H1 (cell line): ENCODE data around the gene SNAP29. TPM values are rescaled to one million over a fixed set of nuclear protein-coding genes. Genes with fewer than 3 reads are reported as not detected.

Experiments used
- CTCF ChIA-PET: fragments of 300-600 bp; sonication (Branson Sonifier 250); formaldehyde crosslinking; loops from one replicate; lab custom pipeline; 2021; ENCODE audit not compliant: partially characterized antibody; lab: Charles Lee
- POLR2A ChIA-PET: fragments of 300-600 bp; sonication (Branson Sonifier 250); formaldehyde crosslinking; loops from one replicate; lab custom pipeline; 2021; ENCODE audit warnings: inconsistent platforms; ENCODE audit not compliant: partially characterized antibody; lab: Charles Lee
- DNase-seq, 2 experiments: peaks; one replicate each; pipeline versions ENCODE4 v3.0.0 to v3.0.0-alpha.2; 2010 to 2022; ENCODE audit warnings: low spot score in 2 of 2, low read depth in 1 of 2, mixed read lengths in 1 of 2
- FAIRE-seq: peaks from 2 replicates; lab custom pipeline; 2011; peaks lifted over from hg19 to GRCh38; lab: Jason Lieb, UNC
- H2AFZ ChIP-seq: 2 replicates; pipeline ENCODE4 v1.8.1; 2012; ENCODE audit warnings: low read length, inconsistent platforms
- H2AK5ac ChIP-seq: 2 replicates; pipeline ENCODE4 v1.6.1; 2013; ENCODE audit warnings: low read depth, low read length
- H2BK120ac ChIP-seq: replicated peaks from 2 replicates; pipeline ENCODE3; 2013; ENCODE audit warnings: low read depth, low read length, inconsistent platforms
- H2BK12ac ChIP-seq: 2 replicates; pipeline ENCODE4 v1.6.1; 2013; ENCODE audit warnings: low read depth, low read length
- H2BK15ac ChIP-seq: 2 replicates; pipeline ENCODE4 v1.6.1; 2013; ENCODE audit warnings: low read length
- H2BK20ac ChIP-seq: 2 replicates; pipeline ENCODE4 v1.6.1; 2013; ENCODE audit warnings: low read length
- H2BK5ac ChIP-seq: 2 replicates; pipeline ENCODE4 v1.6.1; 2013; ENCODE audit warnings: low read depth, low read length
- H3K14ac ChIP-seq: 2 replicates; pipeline ENCODE4 v1.6.1; 2013; ENCODE audit warnings: inconsistent platforms; ENCODE audit not compliant: insufficient read length
- H3K18ac ChIP-seq: 2 replicates; pipeline ENCODE4 v1.6.1; 2013; ENCODE audit warnings: low read length; ENCODE audit errors: extremely low read depth
- H3K23ac ChIP-seq: 2 replicates; pipeline ENCODE4 v1.6.1; 2013; ENCODE audit warnings: inconsistent platforms; ENCODE audit not compliant: insufficient read length
- H3K23me2 ChIP-seq: 2 replicates; pipeline ENCODE4 v1.6.1; 2013; ENCODE audit warnings: low read depth, low read length
- H3K27ac ChIP-seq: 2 replicates; pipeline ENCODE4 v1.6.1; 2011; ENCODE audit warnings: low read depth, low read length, inconsistent platforms
- H3K27me3 ChIP-seq, 4 experiments: replicated peaks in 1 of 4; 1 replicate in 1 of 4; 2 replicates in 3 of 4; pipeline versions ENCODE4 v1.6.1 to v1.8.1; 2011 to 2013; ENCODE audit warnings: low read length in 3 of 4, mild to moderate bottlenecking in 3 of 4, inconsistent platforms in 2 of 4, mixed read lengths in 2 of 4, moderate library complexity in 1 of 4; ENCODE audit not compliant: control insufficient read depth in 3 of 4, insufficient read depth in 3 of 4; ENCODE audit errors: extremely low read depth in 1 of 4
- H3K36me3 ChIP-seq, 4 experiments: 2 replicates each; pipeline versions ENCODE4 v1.6.1 to v1.8.1; 2011 to 2013; ENCODE audit warnings: mild to moderate bottlenecking in 4 of 4, low read length in 3 of 4, moderate library complexity in 2 of 4, control low read depth in 1 of 4, inconsistent platforms in 1 of 4; ENCODE audit not compliant: insufficient read depth in 4 of 4, control insufficient read depth in 2 of 4
- H3K4ac ChIP-seq: replicated peaks from 2 replicates; pipeline ENCODE3; 2013; ENCODE audit warnings: low read length, low read depth, mixed read lengths, inconsistent platforms; ENCODE audit not compliant: insufficient read length
- H3K4me1 ChIP-seq, 4 experiments: replicated peaks in 1 of 4; 1 replicate in 1 of 4; 2 replicates in 3 of 4; pipeline versions ENCODE4 v1.6.1 to v1.8.1; 2011 to 2013; ENCODE audit warnings: low read length in 3 of 4, inconsistent platforms in 2 of 4, mixed read lengths in 1 of 4; ENCODE audit not compliant: insufficient read depth in 4 of 4, control insufficient read depth in 3 of 4
- H3K4me2 ChIP-seq, 2 experiments: 2 replicates each; pipeline versions ENCODE4 v1.6.1 to v1.8.1; 2011 to 2013; ENCODE audit warnings: low read depth in 2 of 2, low read length in 2 of 2, control low read depth in 1 of 2, inconsistent platforms in 1 of 2, mild to moderate bottlenecking in 1 of 2; ENCODE audit not compliant: insufficient read depth in 1 of 2
- H3K4me3 ChIP-seq, 4 experiments: fragments of 200-600, 300-600 bp in 1 of 4; sonication (generic), shearing (Covaris generic), sonication (Bioruptor Twin) in 1 of 4; 2 replicates each; pipeline versions ENCODE4 v1.5.1 to v1.8.1; 2011 to 2016; ENCODE audit warnings: low read length in 4 of 4, low read depth in 3 of 4, control low read depth in 2 of 4, inconsistent platforms in 2 of 4, mild to moderate bottlenecking in 2 of 4, mixed read lengths in 1 of 4, moderate library complexity in 1 of 4; ENCODE audit not compliant: insufficient read depth in 2 of 4; ENCODE audit errors: extremely low read depth in 1 of 4
- H3K56ac ChIP-seq: replicated peaks from 2 replicates; pipeline ENCODE3; 2013; ENCODE audit warnings: low read depth, mild to moderate bottlenecking, mixed read lengths, low read length, inconsistent platforms; ENCODE audit not compliant: insufficient read length
- H3K79me1 ChIP-seq: 2 replicates; pipeline ENCODE4 v1.6.1; 2013; ENCODE audit warnings: low read depth, low read length, control low read depth
- H3K79me2 ChIP-seq, 2 experiments: 2 replicates each; pipeline versions ENCODE4 v1.6.1 to v1.8.1; 2012 to 2013; ENCODE audit warnings: low read length in 2 of 2, mild to moderate bottlenecking in 2 of 2, inconsistent platforms in 1 of 2; ENCODE audit not compliant: insufficient read depth in 2 of 2, control insufficient read depth in 1 of 2
- H3K9ac ChIP-seq, 4 experiments: replicated peaks in 1 of 4; 1 replicate in 1 of 4; 2 replicates in 3 of 4; pipeline versions ENCODE4 v1.6.1 to v1.8.1; 2011 to 2013; ENCODE audit warnings: low read depth in 3 of 4, low read length in 3 of 4, control low read depth in 2 of 4, mild to moderate bottlenecking in 2 of 4, moderate library complexity in 2 of 4, inconsistent platforms in 1 of 4; ENCODE audit errors: extremely low read depth in 1 of 4
- H3K9me3 ChIP-seq, 2 experiments: 2 replicates each; pipeline versions ENCODE4 v1.6.1 to v1.8.1; 2012 to 2013; ENCODE audit warnings: mild to moderate bottlenecking in 2 of 2, moderate library complexity in 2 of 2, control low read depth in 1 of 2, inconsistent platforms in 1 of 2, low read depth in 1 of 2, low read length in 1 of 2, mixed read lengths in 1 of 2; ENCODE audit not compliant: insufficient read depth in 2 of 2
- H4K20me1 ChIP-seq, 2 experiments: replicated peaks in 1 of 2; 2 replicates each; pipeline versions ENCODE3 to v1.8.1; 2011 to 2013; ENCODE audit warnings: inconsistent platforms in 2 of 2, low read length in 2 of 2, mild to moderate bottlenecking in 1 of 2; ENCODE audit not compliant: insufficient read depth in 2 of 2, control insufficient read depth in 1 of 2
- H4K5ac ChIP-seq: 2 replicates; pipeline ENCODE4 v1.6.1; 2013; ENCODE audit warnings: low read length, low read depth, mixed read lengths, inconsistent platforms; ENCODE audit not compliant: insufficient read length
- H4K8ac ChIP-seq: 2 replicates; pipeline ENCODE4 v1.8.0; 2013; ENCODE audit warnings: mild to moderate bottlenecking, moderate library complexity, low read length, inconsistent platforms; ENCODE audit not compliant: insufficient read depth; ENCODE audit errors: extremely low read depth
- H4K91ac ChIP-seq: replicated peaks from 2 replicates; pipeline ENCODE3; 2013; ENCODE audit warnings: low read length, mixed read lengths, inconsistent platforms; ENCODE audit not compliant: insufficient read length
- CEBPB ChIP-seq: IDR thresholded peaks from 2 replicates; pipeline ENCODE4 v1.6.1; 2012; ENCODE audit warnings: low read depth, low read length
- CHD1 ChIP-seq: IDR thresholded peaks from 2 replicates; pipeline ENCODE4 v1.6.1; 2012; ENCODE audit warnings: low read depth, low read length, improper control_type of control experiment
- HDAC6 ChIP-seq: IDR thresholded peaks from one replicate; pipeline ENCODE4 v1.7.1; 2012; ENCODE audit warnings: low read depth, mild to moderate bottlenecking, inconsistent platforms, low read length, moderate library complexity
- JUN ChIP-seq: IDR thresholded peaks from 2 replicates; pipeline ENCODE4 v1.6.1; 2011; ENCODE audit warnings: low read depth, mild to moderate bottlenecking, improper control_type of control experiment, low read length
- MAFK ChIP-seq: IDR thresholded peaks from 2 replicates; pipeline ENCODE4 v1.6.1; 2012; ENCODE audit warnings: low read depth, mild to moderate bottlenecking, improper control_type of control experiment, low read length
- PHF8 ChIP-seq: fragments of 200-600 bp; sonication (generic); conservative IDR thresholded peaks from 2 replicates; pipeline ENCODE4 v1.7.1; 2012; ENCODE audit warnings: low read depth, mild to moderate bottlenecking, inconsistent platforms, low read length, moderate library complexity
- RAD21 ChIP-seq, 2 experiments: IDR thresholded peaks in 1 of 2; conservative IDR thresholded peaks in 1 of 2; 2 replicates each; pipeline ENCODE4 v1.6.1; 2011; ENCODE audit warnings: low read depth in 2 of 2, low read length in 2 of 2, improper control_type of control experiment in 1 of 2, inconsistent platforms in 1 of 2, mild to moderate bottlenecking in 1 of 2, moderate library complexity in 1 of 2
- RXRA ChIP-seq: IDR thresholded peaks from 2 replicates; pipeline ENCODE4 v1.6.1; 2011; ENCODE audit warnings: low read depth, mild to moderate bottlenecking, low read length, moderate library complexity; ENCODE audit not compliant: insufficient read depth
- SAP30 ChIP-seq: fragments of 300-600 bp; sonication (generic); IDR thresholded peaks from 2 replicates; pipeline ENCODE4 v1.7.1; 2012; ENCODE audit warnings: low read length, moderate library complexity, mild to moderate bottlenecking, inconsistent platforms; ENCODE audit not compliant: insufficient read depth, insufficient replicate concordance
- SIRT6 ChIP-seq: IDR thresholded peaks from one replicate; pipeline ENCODE4 v1.7.1; 2012; ENCODE audit warnings: low read length, inconsistent platforms
- SP2 ChIP-seq: IDR thresholded peaks from 2 replicates; pipeline ENCODE4 v1.6.1; 2012; ENCODE audit warnings: mild to moderate bottlenecking, low read length, inconsistent platforms
- SP4 ChIP-seq: IDR thresholded peaks from 2 replicates; pipeline ENCODE4 v1.6.1; 2012; ENCODE audit warnings: low read length, inconsistent platforms
- SUZ12 ChIP-seq: fragments of 200-600 bp; sonication (generic); IDR thresholded peaks from 2 replicates; pipeline ENCODE4 v1.6.1; 2012; ENCODE audit warnings: mild to moderate bottlenecking, inconsistent platforms, low read length, moderate library complexity, mixed read lengths
- WGBS, 2 experiments: shearing (Covaris generic) in 1 of 2; methylation state at CpG; one replicate each; pipeline versions ENCODE4 v1.1.6 to v1.1.7; 2013 to 2015; ENCODE audit warnings: low lambda C conversion rate in 2 of 2, mixed read lengths in 2 of 2, inconsistent platforms in 1 of 2, low coverage in 1 of 2, missing lambda C conversion rate in 1 of 2; ENCODE audit not compliant: insufficient replicate concordance in 2 of 2, insufficient coverage in 1 of 2, insufficient read length in 1 of 2; ENCODE audit errors: extremely low coverage in 1 of 2, missing lambda C conversion rate in 1 of 2; 5-methylcytosine and 5-hydroxymethylcytosine counted together
- polyA plus RNA-seq, 7 experiments: library from polyadenylated mRNA; depleted of rRNA in 3 of 7; stranded (reverse) in 5 of 7; unstranded in 2 of 7; fragments of >200 nt in 5 of 7; fragments of 200-250 nt in 2 of 7; gene quantifications; 1 replicate in 5 of 7; 2 replicates in 1 of 7; 4 replicates in 1 of 7; pipeline versions ENCODE4 v1.2.1 to v1.2.3, GENCODE V29; 2011 to 2013; ENCODE audit warnings: missing spikeins in 2 of 7, mixed read lengths in 2 of 7
- total RNA-seq: library from RNA; stranded (reverse); fragmentation: NEBNext Ultra II Directional; extraction: Animal tissue kit (Norgen Biotek cat#: 25700); gene quantifications from 2 replicates; pipeline ENCODE4 v1.2.1, GENCODE V29; 2021

SNAP29 gene
- total and polyA plus RNA-seq, 2 of the 8 experiments (the other 6 are each of a cell fraction or from before 2014, with no cell fraction given), result 11.8 to 15.0 TPM

DNA sequence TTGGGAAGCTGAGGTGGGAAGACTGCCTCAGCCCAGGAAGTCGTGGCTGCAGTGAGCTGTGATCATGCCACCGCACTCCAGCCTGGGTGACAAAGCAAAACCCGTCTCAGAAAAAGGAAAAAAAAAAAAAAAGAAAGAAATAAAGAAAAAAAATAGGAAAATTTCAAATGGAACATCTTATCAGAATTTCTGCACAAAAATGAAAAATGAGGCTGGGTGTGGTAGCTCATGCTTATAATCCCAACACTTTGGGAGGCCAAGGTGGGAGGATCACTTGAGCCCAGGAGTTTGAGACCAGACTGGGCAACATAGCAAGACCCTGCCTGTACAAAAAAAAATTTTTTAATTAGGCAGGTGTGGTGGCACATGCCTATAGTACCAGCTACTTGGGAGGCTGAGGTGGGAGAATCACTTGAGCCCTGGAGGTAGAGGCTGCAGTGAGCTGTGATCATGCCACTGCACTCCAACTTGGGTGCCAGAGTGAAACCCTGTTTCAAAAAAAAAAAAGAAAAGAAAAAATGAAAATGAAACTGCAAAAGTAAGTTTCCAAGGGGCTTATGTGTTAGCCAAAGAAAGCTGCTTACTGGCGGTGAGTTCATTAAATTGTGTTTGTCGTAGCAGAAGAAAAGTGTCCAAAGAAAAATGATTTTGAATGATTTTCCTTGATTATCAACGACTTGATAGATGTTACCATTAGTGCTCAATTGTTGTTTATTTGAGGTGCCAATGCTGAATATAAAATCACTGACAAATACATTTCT lies 50.9 kb downstream of the SNAP29 start:
- no peak overlapping the region for H3K4me3 ChIP-seq
- no peak overlapping the region for H3K18ac ChIP-seq
- H3K23me2 ChIP-seq, result no peaks in the 10 kb centered on the region
- no peak overlapping the region for H2BK120ac ChIP-seq
- H3K23ac ChIP-seq, result no peak overlapping the region
- DNase-seq, result no peak
- no peak overlapping the region for H2BK20ac ChIP-seq
- FAIRE-seq, result no peak
- CTCF ChIA-PET, result interaction anchor here (0.9 to 2.5 kb wide), 2 partner anchors 17 to 24 kb away, joined by 3 to 9 read pairs; no protein-coding TSS in a partner anchor
- no peak overlapping the region for H2AFZ ChIP-seq
- no peak overlapping the region for H2BK15ac ChIP-seq
- H4K20me1 ChIP-seq, result no peaks in the 10 kb centered on the region
- no peak overlapping the region for H4K91ac ChIP-seq
- H3K79me1 ChIP-seq, result no peaks in the 10 kb centered on the region
- H3K27me3 ChIP-seq, result no peaks in the 10 kb centered on the region
- H2BK5ac ChIP-seq, result no peak overlapping the region
- no peak overlapping the region for H2BK12ac ChIP-seq
- WGBS, 2 experiments, result 82% methylated on average over 4 of the region's 6 CpGs; no CpG with 5 or more reads in 1 of the 2 experiments
- H3K36me3 ChIP-seq, result no peaks in the 10 kb centered on the region
- no peaks in the 10 kb centered on the region for H3K79me2 ChIP-seq
- H3K4me2 ChIP-seq, result no peak overlapping the region
- no peak overlapping the region for H4K5ac ChIP-seq
- no peak overlapping the region for H3K9ac ChIP-seq
- H3K27ac ChIP-seq, result no peak overlapping the region
- H2AK5ac ChIP-seq, result no peak overlapping the region
- POLR2A ChIA-PET, result interaction anchor here (0.6 kb wide), 1 partner anchor 179 kb away, joined by 3 read pairs; no protein-coding TSS in a partner anchor
- H3K9me3 ChIP-seq, result no peaks in the 10 kb centered on the region
- no peak overlapping the region for H3K14ac ChIP-seq
- no peak overlapping the region for H3K4ac ChIP-seq
- H3K56ac ChIP-seq, result no peak overlapping the region
- no peaks in the 10 kb centered on the region for H3K4me1 ChIP-seq
- H4K8ac ChIP-seq, result no peak overlapping the region
- no peak for TF ChIP-seq HDAC6
- TF ChIP-seq RXRA, result no peak
- no peak for TF ChIP-seq RAD21 (IDR thresholded peaks at IDR 0.05 in 1 of 2, conservative IDR thresholded peaks at IDR 0.05 in 1 of 2; ENCODE audit: low read depth in 2 of 2, low read length in 2 of 2)
- TF ChIP-seq CHD1, result no peak
- TF ChIP-seq PHF8, result no peak
- TF ChIP-seq CEBPB, result no peak
- no peak for TF ChIP-seq SIRT6
- no peak for TF ChIP-seq SP2
- TF ChIP-seq JUN, result no peak
- TF ChIP-seq SUZ12, result no peak
- TF ChIP-seq SAP30, result no peak
- no peak for TF ChIP-seq MAFK
- TF ChIP-seq SP4, result no peak
